HepG2 (cell line): ENCODE results near the gene CTDSP1. TPM values are rescaled to one million over a fixed set of nuclear protein-coding genes. Genes with fewer than 3 reads are reported as not detected.

Source experiments
- ARID5B ChIP-seq: IDR thresholded peaks from 2 replicates; pipeline ENCODE4 v1.4.0; 2020; ENCODE audit warnings: mild to moderate bottlenecking, missing genetic modification reagents
- ATF2 ChIP-seq: sonication (generic); formaldehyde crosslinking; IDR thresholded peaks from 2 replicates; pipeline ENCODE4 v1.4.0; 2020; ENCODE audit warnings: missing genetic modification reagents
- CBX5 ChIP-seq: sonication (generic); formaldehyde crosslinking; IDR thresholded peaks from 2 replicates; pipeline ENCODE4 v1.4.0; 2020; ENCODE audit warnings: missing genetic modification reagents, borderline replicate concordance
- CSRNP1 ChIP-seq: sonication (generic); formaldehyde crosslinking; IDR thresholded peaks from 2 replicates; pipeline ENCODE4 v1.8.1; 2023; ENCODE audit warnings: mild to moderate bottlenecking, missing genetic modification reagents
- FOXO1 ChIP-seq: sonication (generic); formaldehyde crosslinking; IDR thresholded peaks from 2 replicates; pipeline ENCODE4 v1.4.0; 2020; ENCODE audit warnings: missing genetic modification reagents
- IRF9 ChIP-seq: sonication (generic); formaldehyde crosslinking; IDR thresholded peaks from 2 replicates; pipeline ENCODE4 v1.8.0; 2022; ENCODE audit warnings: missing genetic modification reagents, mild to moderate bottlenecking, borderline replicate concordance
- ISL2 ChIP-seq: sonication (generic); formaldehyde crosslinking; IDR thresholded peaks from 2 replicates; pipeline ENCODE4 v1.5.0; 2020; ENCODE audit warnings: missing genetic modification reagents
- JARID2 ChIP-seq: sonication (generic); formaldehyde crosslinking; IDR thresholded peaks from 2 replicates; pipeline ENCODE4 v1.8.1; 2023; ENCODE audit warnings: missing genetic modification reagents, inconsistent platforms; ENCODE audit not compliant: insufficient replicate concordance
- KDM5A ChIP-seq: fragments of 200-600 bp; sonication (generic); IDR thresholded peaks from 2 replicates; pipeline ENCODE4 v1.7.0; 2018; ENCODE audit warnings: antibody characterized with exemption, mild to moderate bottlenecking, low read length, borderline replicate concordance
- MAZ ChIP-seq, 2 experiments: sonication (generic) in 1 of 2; formaldehyde crosslinking in 1 of 2; IDR thresholded peaks; 2 replicates each; pipeline versions ENCODE4 v1.5.0 to v1.6.1; 2012 to 2020; ENCODE audit warnings: low read depth in 2 of 2, mild to moderate bottlenecking in 2 of 2, borderline replicate concordance in 1 of 2, improper control_type of control experiment in 1 of 2, low read length in 1 of 2, missing genetic modification reagents in 1 of 2, moderate library complexity in 1 of 2
- MLLT10 ChIP-seq: sonication (generic); formaldehyde crosslinking; IDR thresholded peaks from 2 replicates; pipeline ENCODE4 v1.4.0; 2020; ENCODE audit warnings: missing genetic modification reagents
- NR1H2 ChIP-seq: sonication (generic); formaldehyde crosslinking; IDR thresholded peaks from 2 replicates; pipeline ENCODE4 v1.8.1; 2022; ENCODE audit warnings: low read depth, missing genetic modification reagents, borderline replicate concordance
- SMARCE1 ChIP-seq: fragments of 450-650 bp; IDR thresholded peaks from 2 replicates; pipeline ENCODE4 v1.6.1; 2017; ENCODE audit warnings: borderline replicate concordance
- XRCC5 ChIP-seq: fragments of 200-400 bp; formaldehyde crosslinking; optimal IDR thresholded peaks from 2 replicates; pipeline ENCODE3; 2017; ENCODE audit warnings: mild to moderate bottlenecking, low read length
- ZBTB26 ChIP-seq: IDR thresholded peaks from 2 replicates; pipeline ENCODE4 v1.6.1; 2016; ENCODE audit warnings: missing compliant biosample characterization, missing genetic modification reagents, borderline replicate concordance
- ZNF878 ChIP-seq: sonication (generic); formaldehyde crosslinking; IDR thresholded peaks from 2 replicates; pipeline ENCODE4 v1.8.1; 2023; ENCODE audit warnings: mild to moderate bottlenecking, missing genetic modification reagents, moderate library complexity
- ZZZ3 ChIP-seq: sonication (generic); formaldehyde crosslinking; IDR thresholded peaks from 2 replicates; pipeline ENCODE4 v1.4.0; 2020; ENCODE audit warnings: missing genetic modification reagents, mild to moderate bottlenecking, borderline replicate concordance
- polyA plus RNA-seq, 8 experiments: library from polyadenylated mRNA; depleted of rRNA in 3 of 8; stranded (reverse) in 7 of 8; unstranded in 1 of 8; fragments of >200 nt; fragmentation: Illumina TruSeq in 4 of 8; extraction: Trizol in 4 of 8; gene quantifications; 2 replicates each; pipeline versions ENCODE4 v1.2.1 to v1.2.3, GENCODE V29; 2011 to 2016; ENCODE audit warnings: low read depth in 4 of 8, missing spikeins in 1 of 8, mixed read lengths in 1 of 8; ENCODE audit not compliant: insufficient read depth in 1 of 8
- total RNA-seq, 5 experiments: library from RNA; depleted of rRNA; stranded (reverse); fragments of >200 nt; fragmentation: Illumina TruSeq; extraction: Trizol; gene quantifications; 2 replicates each; pipeline ENCODE4 v1.2.3, GENCODE V29; 2016; ENCODE audit warnings: low read depth in 1 of 5

Gene CTDSP1
- total and polyA plus RNA-seq, 2 of the 13 experiments (the other 11 are each of a cell fraction or from before 2014, with no cell fraction given) = 91.0 to 268 TPM

GRCh38 chr2:218400167-218400929, 680 bp downstream of the CTDSP1 start (continued):
- TF ChIP-seq ZBTB26 (CRISPR knock-in tag) (peak; percentile 30; the same call in 1 of the 2 replicates), CSRNP1 (CRISPR knock-in tag) (peak; percentile 65), ZZZ3 (CRISPR knock-in tag) (no peak), ARID5B (CRISPR knock-in tag) (no peak), FOXO1 (CRISPR knock-in tag) (no peak), ZNF878 (peak; percentile 83), ISL2 (no peak), MAZ (IDR thresholded peaks at IDR 0.05; ENCODE audit: borderline replicate concordance, low read depth, low read length) (no peak; the same call in 1 of the 2 replicates), MAZ (CRISPR knock-in tag; IDR thresholded peaks at IDR 0.05; ENCODE audit: low read depth) (peak; percentile 89; the same call in 1 of the 2 replicates), NR1H2 (CRISPR knock-in tag) (0 out of 2 replicates have a peak, but pooled peaks have one; percentile 57), MLLT10 (CRISPR knock-in tag) (no peak), XRCC5 (no peak), JARID2 (CRISPR knock-in tag) (peak; percentile 36), SMARCE1 (no peak), IRF9 (CRISPR knock-in tag) (peak; percentile 54; the same call in 1 of the 2 replicates), KDM5A (peak; percentile 35; the same call in 1 of the 2 replicates), CBX5 (CRISPR knock-in tag) (no peak), ATF2 (no peak)
